B cell (primary cell): Measurements from ENCODE around the gene CA9. TPM values are rescaled to one million over a fixed set of nuclear protein-coding genes. Genes with fewer than 3 reads are reported as not detected.

ENCODE experiments used
- ATAC-seq: fragments of 200-7000 bp; cut with Tn5 transposase; one replicate; pipeline ENCODE4 v1.10.0; 2021; ENCODE audit warnings: low read depth, mild to moderate bottlenecking, moderate number of reproducible peaks, moderate library complexity
- CTCF ChIA-PET: fragments of 350-600 bp; sonication (Branson Sonifier 250); formaldehyde crosslinking; loops from one replicate; lab custom pipeline; 2021; ENCODE audit warnings: antibody characterized with exemption, inconsistent platforms; lab: Charles Lee
- POLR2A ChIA-PET: fragments of 350-600 bp; sonication (Branson Sonifier 250); formaldehyde crosslinking; loops from one replicate; lab custom pipeline; 2021; ENCODE audit warnings: antibody characterized with exemption; lab: Charles Lee
- DNase-seq: peaks from one replicate; pipeline ENCODE4 v3.0.0; 2013
- H2AFZ ChIP-seq: 2 replicates; pipeline ENCODE4 v1.6.1; 2012; ENCODE audit warnings: mild to moderate bottlenecking, low read depth, low read length; ENCODE audit not compliant: insufficient read depth, poor library complexity, severe bottlenecking
- H3K27ac ChIP-seq, 2 donors: 1 replicate in 1 of 2; 2 replicates in 1 of 2; pipeline ENCODE4 v1.5.1; 2012 to 2013; ENCODE audit warnings: low read length in 2 of 2, mild to moderate bottlenecking in 2 of 2, moderate library complexity in 1 of 2
- H3K27me3 ChIP-seq, 4 experiments: fragments of 200-600 bp in 1 of 4; sonication (generic) in 1 of 4; replicated peaks in 1 of 4; 1 replicate in 2 of 4; 2 replicates in 2 of 4; pipeline versions ENCODE4 v1.6.1 to v1.7.0; 2013 to 2016; ENCODE audit warnings: low read length in 3 of 4, mild to moderate bottlenecking in 2 of 4, mixed read lengths in 1 of 4, moderate library complexity in 1 of 4; ENCODE audit not compliant: insufficient read depth in 4 of 4, control insufficient read depth in 3 of 4; ENCODE audit errors: control extremely low read depth in 1 of 4
- H3K36me3 ChIP-seq, 2 experiments: replicated peaks in 1 of 2; 1 replicate in 1 of 2; 2 replicates in 1 of 2; pipeline versions ENCODE4 v1.6.1 to v1.7.1; 2013; ENCODE audit warnings: low read length in 1 of 2; ENCODE audit not compliant: insufficient read depth in 2 of 2, control insufficient read depth in 1 of 2; ENCODE audit errors: control extremely low read depth in 1 of 2, extremely low read depth in 1 of 2
- H3K4me1 ChIP-seq, 2 donors: fragments of 200-600 bp in 1 of 2; sonication (generic) in 1 of 2; 1 replicate in 1 of 2; 2 replicates in 1 of 2; pipeline versions ENCODE4 v1.5.1 to v1.6.1; 2013 to 2017; ENCODE audit warnings: low read length in 2 of 2; ENCODE audit not compliant: control insufficient read depth in 2 of 2, insufficient read depth in 2 of 2
- H3K4me2 ChIP-seq: replicated peaks from 2 replicates; pipeline ENCODE3; 2012; ENCODE audit warnings: mild to moderate bottlenecking, low read depth, low read length; ENCODE audit not compliant: poor library complexity, severe bottlenecking
- H3K4me3 ChIP-seq, 5 experiments: fragments of 200-600 bp in 1 of 5; sonication (generic) in 1 of 5; 1 replicate in 3 of 5; 2 replicates in 2 of 5; pipeline versions ENCODE4 v1.5.1 to v1.7.0; 2011 to 2016; ENCODE audit warnings: low read length in 4 of 5, mild to moderate bottlenecking in 4 of 5, low read depth in 2 of 5, control low read depth in 1 of 5, moderate library complexity in 1 of 5; ENCODE audit not compliant: insufficient read depth in 1 of 5; ENCODE audit errors: control extremely low read depth in 1 of 5, extremely low read depth in 1 of 5
- H3K79me2 ChIP-seq: fragments of 200-600 bp; sonication (generic); one replicate; pipeline ENCODE4 v1.6.0; 2016; ENCODE audit warnings: low read length; ENCODE audit not compliant: control insufficient read depth, insufficient read depth
- H3K9ac ChIP-seq: fragments of 200-600 bp; sonication (generic); 2 replicates; pipeline ENCODE4 v1.6.1; 2017; ENCODE audit warnings: mild to moderate bottlenecking, low read length, moderate library complexity
- H3K9me3 ChIP-seq, 3 donors: one replicate each; pipeline versions ENCODE4 v1.6.1 to v1.7.1; 2013; ENCODE audit warnings: low read length in 2 of 3; ENCODE audit not compliant: control insufficient read depth in 2 of 3, insufficient read depth in 1 of 3; ENCODE audit errors: control extremely low read depth in 1 of 3
- H4K20me1 ChIP-seq: 2 replicates; pipeline ENCODE4 v1.6.0; 2012; ENCODE audit warnings: mild to moderate bottlenecking, low read length; ENCODE audit not compliant: insufficient read depth, control insufficient read depth, poor library complexity, severe bottlenecking
- H3K27ac Mint-ChIP-seq: one replicate; pipeline ENCODE4 v1.8.0; 2021; ENCODE audit warnings: mixed read lengths
- H3K27me3 Mint-ChIP-seq: one replicate; pipeline ENCODE4 v1.8.0; 2021; ENCODE audit warnings: mixed read lengths
- H3K4me1 Mint-ChIP-seq: one replicate; pipeline ENCODE4 v1.8.0; 2021; ENCODE audit warnings: mixed read lengths
- H3K4me3 Mint-ChIP-seq: one replicate; pipeline ENCODE4 v1.8.0; 2021; ENCODE audit warnings: mixed read lengths
- H3K9me3 Mint-ChIP-seq: one replicate; pipeline ENCODE4 v1.8.0; 2022; ENCODE audit warnings: mixed read lengths; ENCODE audit not compliant: insufficient read depth
- CTCF ChIP-seq: fragments of 200-600 bp; IDR thresholded peaks from one replicate; pipeline ENCODE4 v1.8.0; 2022; ENCODE audit warnings: antibody characterized with exemption, mild to moderate bottlenecking
- EZH2 ChIP-seq: IDR thresholded peaks from 2 replicates; pipeline ENCODE4 v1.6.1; 2012; ENCODE audit warnings: borderline replicate concordance, low read depth, mild to moderate bottlenecking, moderate library complexity, low read length; ENCODE audit not compliant: insufficient read depth, poor library complexity, severe bottlenecking
- WGBS: methylation state at CpG from one replicate; pipeline ENCODE4 v1.1.5; 2013; ENCODE audit warnings: missing lambda C conversion rate; ENCODE audit not compliant: insufficient coverage; 5-methylcytosine and 5-hydroxymethylcytosine counted together
- intact Hi-C: fragments of 100-400 bp; cut with micrococcal nuclease; formaldehyde crosslinking; loops from one replicate; pipeline ENCODE4 v1.10.0; 2022
- polyA plus RNA-seq: library from polyadenylated mRNA; depleted of rRNA; stranded (reverse); fragments of >200 nt; gene quantifications from 2 replicates; pipeline ENCODE4 v1.2.3, GENCODE V29; 2012
- total RNA-seq, 2 donors: library from RNA; stranded (reverse); fragments of 120-200 nt in 1 of 2; gene quantifications; 1 replicate in 1 of 2; 2 replicates in 1 of 2; pipeline versions ENCODE4 v1.2.3 to v1.2.4, GENCODE V29; 2013 to 2022

Gene CA9
- total and polyA plus RNA-seq, 2 donors (not counting 1 experiment from before 2014, with no cell fraction given): not detected

GRCh38 chr9:35688558-35689541, 15.1 kb downstream of the CA9 start:
- Histone ChIP-seq H3K27me3 (no peaks in the 10 kb centered on the region), H3K4me2 (peak overlapping the region; percentile 15), H2AFZ (no peak overlapping the region), H3K4me1 (peaks cover 3 to 17% of the 10 kb centered on the region in 2 donors), H3K9ac (no peak overlapping the region), H3K9me3 (no peaks in the 10 kb centered on the region), H3K4me3 (no peak overlapping the region), H3K79me2 (no peaks in the 10 kb centered on the region), H3K36me3 (no peaks in the 10 kb centered on the region), H4K20me1 (no peaks in the 10 kb centered on the region), H3K27ac (no peak overlapping the region)
- Mint-ChIP-seq H3K4me1 (peaks cover 11% of the 10 kb centered on the region), H3K9me3 (no peaks in the 10 kb centered on the region), H3K27me3 (no peaks in the 10 kb centered on the region), H3K4me3 (peak overlapping the region; percentile 72), H3K27ac (peak overlapping the region; percentile 72)
- 85% methylated on average over 9 of the region's 12 CpGs for WGBS
- intact Hi-C loops: no loop called here
- CTCF ChIA-PET: interaction anchor here (0.6 to 7.6 kb wide), 9 partner anchors 6 to 48 kb away, joined by 3 to 82 read pairs (median 3); partner anchors contain the start of genes CREB3 and TLN1
- POLR2A ChIA-PET: interaction anchor here (1.4 kb wide), 1 partner anchor 16 kb away, joined by 3 read pairs; the partner anchor contains the start of gene CA9
- TF ChIP-seq CTCF (no peak), EZH2 (no peak)
- ATAC-seq: no peak
- DNase-seq: no peak
